Measurements from ENCODE around the gene SMIM44. TPM values are rescaled to one million over a fixed set of nuclear protein-coding genes. Genes with fewer than 3 reads are reported as not detected.
A peak's percentile ranks its signal among the peaks of the same experiment; 100 is the strongest.

SMIM44 gene
- total RNA-seq, 1 donor from 2014 or later = not detected

GRCh38 chr19:3440082-3440481 is 43.2 kb downstream of the SMIM44 start:
- H3K36me3 ChIP-seq = peaks cover 76% of the 10 kb centered on the region
- peak; percentile 52 for TF ChIP-seq CTCF (IDR thresholded peaks at IDR 0.05)
- no peaks in the 10 kb centered on the region for H3K9me3 ChIP-seq
- DNase-seq (peak; percentile 72), ATAC-seq (peak; percentile 46 to 65)
- intact Hi-C loops (cut with DNase I) = no loop called here
- no peaks in the 10 kb centered on the region for H3K27me3 ChIP-seq (ENCODE audit: low read depth)
- H3K4me1 ChIP-seq = peaks cover 32% of the 10 kb centered on the region
- no peak overlapping the region for H3K27ac ChIP-seq
- no peak overlapping the region for H3K4me3 ChIP-seq

DNA sequence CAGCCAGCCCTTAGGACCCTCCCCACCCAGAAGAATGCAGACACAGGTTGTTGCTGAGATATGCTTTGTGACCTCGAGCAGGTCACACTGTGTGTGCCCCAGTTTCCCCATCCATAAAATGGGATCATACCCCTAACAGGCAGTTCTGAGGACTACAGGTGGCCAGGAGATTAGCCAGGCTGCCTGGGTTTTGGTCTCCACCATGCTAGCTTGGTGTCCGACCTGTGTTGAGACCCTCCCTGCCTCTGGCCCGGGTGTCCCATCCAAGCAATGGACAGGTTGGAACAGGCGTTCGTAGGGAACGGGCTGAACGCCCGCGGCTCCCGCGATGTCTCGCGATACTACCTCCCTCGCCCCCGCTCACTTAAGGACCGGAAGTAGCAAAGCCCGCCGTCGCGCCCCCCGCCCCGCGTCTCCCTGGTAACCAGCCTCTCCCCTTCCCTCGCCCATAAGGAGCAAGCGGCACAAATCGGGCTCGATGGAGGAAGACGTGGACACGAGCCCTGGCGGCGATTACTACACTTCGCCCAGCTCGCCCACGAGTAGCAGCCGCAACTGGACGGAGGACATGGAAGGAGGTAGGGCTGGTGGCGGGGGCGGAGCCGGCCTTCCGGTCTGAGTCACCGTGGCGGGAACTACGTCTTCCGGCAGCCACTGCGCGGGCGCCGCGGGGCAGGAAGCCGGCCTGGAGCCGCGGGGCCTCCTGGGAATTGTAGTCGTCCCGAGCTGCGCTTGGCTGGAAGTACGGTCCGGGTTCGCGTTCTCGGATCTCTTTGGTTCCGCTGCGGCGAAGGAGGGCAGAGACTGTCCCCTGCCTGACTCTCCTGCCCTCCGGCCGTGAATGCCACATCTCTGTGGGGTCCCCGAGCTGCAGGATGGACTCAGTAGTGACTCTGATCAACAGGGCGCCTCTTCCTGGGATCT is 48.3 kb downstream of the SMIM44 start:
- peak; percentile 98 for DNase-seq
- peak overlapping the region; percentile 60 for H3K4me3 ChIP-seq
- ATAC-seq = peak; percentile 98
- intact Hi-C loops (cut with DNase I) = no loop called here
- H3K36me3 ChIP-seq = peaks cover 65% of the 10 kb centered on the region
- TF ChIP-seq CTCF (IDR thresholded peaks at IDR 0.05) = no peak
- peaks cover 31% of the 10 kb centered on the region for H3K4me1 ChIP-seq
- H3K27me3 ChIP-seq (ENCODE audit: low read depth) = no peaks in the 10 kb centered on the region
- peak overlapping the region; percentile 85 for H3K27ac ChIP-seq
- H3K9me3 ChIP-seq = no peaks in the 10 kb centered on the region

DNA sequence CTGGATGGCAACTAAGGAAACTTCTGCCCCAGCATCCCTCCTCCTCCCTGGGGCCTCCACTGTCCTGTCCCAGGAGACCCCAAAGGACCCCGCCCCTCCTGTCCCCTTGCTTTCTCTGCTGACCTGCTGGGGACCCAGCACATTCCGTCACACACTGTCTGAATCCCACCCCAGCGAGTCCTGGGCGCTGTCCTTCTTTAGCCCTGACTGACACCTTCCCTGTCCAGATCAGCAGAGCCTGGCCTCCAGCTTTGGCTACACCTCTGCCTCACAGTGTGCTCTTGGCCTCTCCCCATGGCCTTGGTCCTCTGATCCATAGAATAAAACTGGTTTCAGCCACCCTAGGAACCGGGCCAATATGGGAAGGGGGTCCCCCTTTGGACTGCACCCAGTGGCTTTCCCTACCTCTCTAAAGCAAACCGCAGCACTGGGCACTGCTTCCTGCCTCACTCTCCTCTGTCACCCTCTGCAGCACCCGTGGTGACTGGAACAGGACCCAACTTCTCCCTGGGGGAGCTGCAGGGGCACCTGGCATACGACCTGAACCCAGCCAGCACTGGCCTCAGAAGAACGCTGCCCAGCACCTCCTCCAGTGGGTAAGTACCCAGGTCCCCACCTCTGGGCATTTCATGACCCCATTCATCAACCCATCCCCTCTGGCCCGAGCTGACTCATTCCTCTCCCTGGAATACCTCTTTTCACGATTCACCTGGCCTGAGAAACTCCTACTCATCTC is 49.3 kb downstream of the SMIM44 start:
- peak overlapping the region; percentile 60 for H3K4me3 ChIP-seq
- DNase-seq (no peak), ATAC-seq (no peak)
- intact Hi-C loops (cut with DNase I) = no loop called here
- TF ChIP-seq CTCF (IDR thresholded peaks at IDR 0.05) = no peak
- peaks cover 61% of the 10 kb centered on the region for H3K36me3 ChIP-seq
- peak overlapping the region; percentile 85 for H3K27ac ChIP-seq
- H3K9me3 ChIP-seq = no peaks in the 10 kb centered on the region
- peaks cover 39% of the 10 kb centered on the region for H3K4me1 ChIP-seq
- no peaks in the 10 kb centered on the region for H3K27me3 ChIP-seq (ENCODE audit: low read depth)

DNA sequence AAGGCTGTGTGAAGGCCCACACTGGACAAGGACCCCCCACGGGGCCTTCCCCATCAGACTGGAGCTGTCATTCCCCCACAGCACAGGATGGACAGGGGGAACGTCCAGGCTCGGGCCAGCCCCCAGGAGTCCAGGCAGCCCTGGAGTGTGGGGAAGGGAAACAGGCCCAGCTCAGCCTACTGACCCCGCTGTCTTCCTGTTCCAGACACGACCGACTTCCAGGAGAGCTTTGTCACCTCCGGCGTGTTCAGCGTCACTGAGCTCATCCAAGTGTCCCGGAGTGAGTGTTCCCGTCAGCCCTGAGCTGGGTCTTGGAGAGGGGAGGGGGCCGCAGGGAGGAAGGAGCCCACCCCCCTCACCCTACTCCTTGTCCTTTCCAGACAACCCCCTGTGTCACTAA is 49.9 kb downstream of the SMIM44 start:
- peaks cover 44% of the 10 kb centered on the region for H3K4me1 ChIP-seq
- intact Hi-C loops (cut with DNase I) = no loop called here
- ATAC-seq (no peak), DNase-seq (no peak)
- H3K36me3 ChIP-seq = peaks cover 55% of the 10 kb centered on the region
- H3K27me3 ChIP-seq (ENCODE audit: low read depth) = no peaks in the 10 kb centered on the region
- peak overlapping the region; percentile 85 for H3K27ac ChIP-seq
- H3K4me3 ChIP-seq = no peak overlapping the region
- H3K9me3 ChIP-seq = no peaks in the 10 kb centered on the region
- TF ChIP-seq CTCF (IDR thresholded peaks at IDR 0.05) = no peak

Other genes starting within 250 kb of the SMIM44 start
- 132 TPM for gene NFIC, start 116.9 kb downstream of the SMIM44 start, total RNA-seq
- gene SMIM24, start 2.9 kb downstream of the SMIM44 start, total RNA-seq = not detected
- 9.9 TPM for gene DOHH, start 17.2 kb upstream of the SMIM44 start, total RNA-seq
- 34.1 TPM for gene FZR1, start 22.9 kb upstream of the SMIM44 start, total RNA-seq
- gene TEKTIP1, start 55.7 kb upstream of the SMIM44 start, total RNA-seq = 2.2 TPM
- gene MFSD12, start 74.1 kb upstream of the SMIM44 start, total RNA-seq = 80.7 TPM
- 60.9 TPM for gene HMG20B, start 89.5 kb upstream of the SMIM44 start, total RNA-seq
- gene GIPC3, start 102.0 kb upstream of the SMIM44 start, total RNA-seq = 4.2 TPM
- gene TBXA2R, start 123.4 kb upstream of the SMIM44 start, total RNA-seq = 4.9 TPM
- gene CACTIN, start 143.3 kb upstream of the SMIM44 start, total RNA-seq = 20.3 TPM
- gene PIP5K1C, start 217.0 kb upstream of the SMIM44 start, total RNA-seq = 43.6 TPM
- gene TJP3, start 224.9 kb upstream of the SMIM44 start, total RNA-seq = 34.4 TPM